ENCODE measurements around the gene CA5B.

GRCh38 chrX:15808254-15808653 is 70.2 kb downstream of the CA5B start:
- no peak for TF ChIP-seq POLR2A (IDR thresholded peaks at IDR 0.05)
- TF ChIP-seq, protein P1, sequence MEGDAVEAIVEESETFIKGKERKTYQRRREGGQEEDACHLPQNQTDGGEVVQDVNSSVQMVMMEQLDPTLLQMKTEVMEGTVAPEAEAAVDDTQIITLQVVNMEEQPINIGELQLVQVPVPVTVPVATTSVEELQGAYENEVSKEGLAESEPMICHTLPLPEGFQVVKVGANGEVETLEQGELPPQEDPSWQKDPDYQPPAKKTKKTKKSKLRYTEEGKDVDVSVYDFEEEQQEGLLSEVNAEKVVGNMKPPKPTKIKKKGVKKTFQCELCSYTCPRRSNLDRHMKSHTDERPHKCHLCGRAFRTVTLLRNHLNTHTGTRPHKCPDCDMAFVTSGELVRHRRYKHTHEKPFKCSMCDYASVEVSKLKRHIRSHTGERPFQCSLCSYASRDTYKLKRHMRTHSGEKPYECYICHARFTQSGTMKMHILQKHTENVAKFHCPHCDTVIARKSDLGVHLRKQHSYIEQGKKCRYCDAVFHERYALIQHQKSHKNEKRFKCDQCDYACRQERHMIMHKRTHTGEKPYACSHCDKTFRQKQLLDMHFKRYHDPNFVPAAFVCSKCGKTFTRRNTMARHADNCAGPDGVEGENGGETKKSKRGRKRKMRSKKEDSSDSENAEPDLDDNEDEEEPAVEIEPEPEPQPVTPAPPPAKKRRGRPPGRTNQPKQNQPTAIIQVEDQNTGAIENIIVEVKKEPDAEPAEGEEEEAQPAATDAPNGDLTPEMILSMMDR (IDR thresholded peaks at IDR 0.05), result no peak
